ENCODE measurements around the gene PLAAT4. TPM values are rescaled to one million over a fixed set of nuclear protein-coding genes. Genes with fewer than 3 reads are reported as not detected.
"Not testable (repeated sequence)": the region's sequence is repeated elsewhere in the genome, so short reads cannot be mapped to it uniquely, and the experiment has no call there.

PLAAT4 gene
- total RNA-seq, 1 experiment from 2014 or later, result 0.11 TPM

DNA sequence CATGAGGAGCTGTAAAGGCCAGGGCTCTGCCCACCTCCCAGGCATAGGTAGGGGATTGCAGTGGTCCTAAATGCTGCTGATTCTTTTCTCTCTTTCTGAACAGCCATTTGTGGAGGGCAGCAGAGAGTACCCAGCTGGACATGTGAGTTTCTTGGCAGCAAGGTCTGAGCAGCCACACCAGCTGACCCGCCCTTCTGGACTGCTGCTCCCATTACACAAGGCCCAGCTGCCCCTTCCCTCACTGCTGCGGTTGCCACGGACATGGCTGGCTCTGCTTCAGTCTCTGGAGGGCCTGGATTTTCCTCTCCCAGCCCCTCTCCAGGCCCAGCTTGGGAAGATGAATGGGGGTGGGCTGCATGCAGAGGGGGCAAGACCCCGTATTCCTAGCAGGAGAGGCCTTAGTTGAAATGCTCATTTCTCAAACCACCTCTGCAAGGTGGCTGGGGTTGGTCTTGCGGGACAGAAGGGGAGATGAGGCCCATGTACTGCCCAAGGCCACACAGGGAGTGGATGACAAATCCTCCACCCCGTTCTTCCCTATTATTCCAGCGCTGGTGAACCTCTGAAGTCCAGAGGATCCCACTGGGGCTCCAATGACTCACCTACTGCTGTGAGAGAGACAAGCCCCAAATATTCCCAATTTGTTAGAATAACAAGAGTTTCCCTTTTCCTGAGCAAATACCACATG lies 26.1 kb upstream of the PLAAT4 start:
- no peak for DNase-seq (ENCODE audit: low read depth)

DNA sequence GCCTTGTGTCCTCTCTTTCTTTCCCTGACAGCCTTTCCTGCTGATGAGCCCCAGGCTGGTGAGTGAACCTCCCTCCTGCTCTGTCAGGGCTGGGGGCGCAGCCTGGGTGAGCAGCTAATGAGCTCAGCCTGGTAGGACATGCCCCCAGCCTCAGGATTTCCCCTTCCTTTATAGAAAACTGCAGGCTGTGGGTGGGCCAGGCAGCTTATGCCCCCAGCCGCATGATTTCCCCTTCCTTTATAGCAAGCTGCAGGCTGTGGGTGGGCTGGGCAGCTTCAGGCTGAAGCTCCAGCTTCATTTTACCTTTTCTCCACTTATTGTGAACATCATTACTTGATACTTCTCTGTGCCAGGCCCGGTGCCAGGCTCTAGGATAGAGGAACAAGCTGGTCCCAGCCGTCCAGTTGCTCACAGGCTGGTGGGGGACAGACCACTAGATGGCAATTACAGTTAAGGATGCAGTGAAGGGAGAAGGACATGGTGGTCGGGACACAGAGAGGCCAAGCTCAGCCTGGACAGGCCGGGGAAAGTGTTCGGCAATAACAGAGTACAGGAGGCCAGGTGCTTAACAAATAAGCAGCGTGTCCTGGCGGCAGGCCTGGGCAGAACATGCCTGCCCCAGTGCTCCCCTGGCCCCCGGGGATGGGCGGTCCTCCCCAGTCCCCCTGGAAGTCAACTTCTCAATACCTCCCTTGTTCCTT lies 25.4 kb upstream of the PLAAT4 start:
- DNase-seq (ENCODE audit: low read depth), result no peak

DNA sequence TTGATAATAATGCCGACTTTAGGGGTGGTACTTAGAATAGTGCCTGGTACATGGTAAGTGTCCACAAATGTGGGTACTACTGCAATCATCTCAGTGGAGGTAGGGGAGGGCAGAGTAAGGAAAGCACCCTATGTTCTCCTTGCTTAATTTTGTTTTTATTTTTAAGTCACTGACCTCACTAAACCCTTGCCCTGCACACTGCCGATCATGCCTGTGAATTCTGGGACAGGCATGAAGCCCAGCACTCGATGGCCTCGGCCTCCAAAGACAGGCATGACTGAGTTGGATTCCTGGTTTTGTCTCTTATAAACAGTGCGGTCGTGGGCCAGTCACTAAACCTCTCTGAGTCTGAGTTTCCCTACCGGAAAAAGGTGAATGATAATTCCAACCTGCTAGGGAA lies 23.8 kb upstream of the PLAAT4 start:
- DNase-seq (ENCODE audit: low read depth), result no peak

DNA sequence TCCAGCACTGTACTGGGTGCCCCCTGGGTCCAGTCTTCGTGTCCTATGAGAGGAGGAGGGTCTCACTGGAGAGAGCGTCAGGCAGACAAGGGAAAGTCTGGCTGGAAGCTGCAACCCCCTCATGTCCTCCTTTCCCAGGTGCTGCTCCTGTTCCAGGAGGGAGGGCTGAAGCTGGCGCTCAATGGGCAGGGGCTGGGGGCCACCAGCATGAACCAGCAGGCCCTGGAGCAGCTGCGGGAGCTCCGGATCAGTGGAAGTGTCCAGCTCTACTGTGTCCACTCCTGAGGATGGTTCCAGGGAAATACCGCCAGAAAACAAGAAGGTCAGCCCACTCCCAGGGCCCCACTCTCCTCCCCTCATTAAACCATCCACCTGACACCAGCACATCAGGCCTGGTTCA lies 20.5 kb upstream of the PLAAT4 start:
- no peak for DNase-seq (ENCODE audit: low read depth)

DNA sequence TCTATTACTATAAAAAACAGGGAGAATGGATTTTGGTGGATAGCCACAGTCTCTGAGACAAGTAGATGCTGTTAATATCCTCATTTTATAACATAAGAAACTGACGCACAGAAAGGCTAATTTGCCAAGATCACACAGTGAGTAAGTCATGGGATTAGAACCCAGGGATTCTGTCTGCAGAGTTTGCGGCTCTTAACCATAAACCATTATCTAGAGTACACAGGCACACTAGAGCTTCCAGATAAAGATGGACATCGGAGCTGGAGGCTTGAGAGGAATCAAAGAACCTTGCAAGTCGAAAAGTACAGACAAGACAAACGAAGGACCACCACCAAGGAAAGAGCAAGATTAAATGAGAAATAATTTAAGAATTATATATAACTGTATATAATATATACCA lies 19.5 kb upstream of the PLAAT4 start:
- DNase-seq (ENCODE audit: low read depth), result no peak

DNA sequence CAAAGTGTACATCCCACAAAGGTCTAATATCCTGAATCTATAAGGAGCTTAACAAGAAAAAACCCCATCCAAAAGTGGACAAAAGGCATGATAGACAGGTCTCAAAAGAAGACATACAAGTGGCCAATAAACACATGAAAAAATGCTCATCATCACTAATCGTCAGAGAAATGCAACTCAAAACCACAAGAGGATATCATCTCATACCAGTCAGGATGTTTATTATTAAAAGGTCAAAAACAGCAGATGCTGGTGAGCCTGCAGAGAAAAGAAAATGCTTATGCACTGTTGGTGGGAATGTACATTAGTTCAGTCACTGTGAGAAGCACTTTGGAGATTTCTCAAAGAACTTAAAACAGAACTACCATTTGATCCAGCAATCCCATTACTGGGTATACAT lies 18.1 kb upstream of the PLAAT4 start:
- no peak for DNase-seq (ENCODE audit: low read depth)

DNA sequence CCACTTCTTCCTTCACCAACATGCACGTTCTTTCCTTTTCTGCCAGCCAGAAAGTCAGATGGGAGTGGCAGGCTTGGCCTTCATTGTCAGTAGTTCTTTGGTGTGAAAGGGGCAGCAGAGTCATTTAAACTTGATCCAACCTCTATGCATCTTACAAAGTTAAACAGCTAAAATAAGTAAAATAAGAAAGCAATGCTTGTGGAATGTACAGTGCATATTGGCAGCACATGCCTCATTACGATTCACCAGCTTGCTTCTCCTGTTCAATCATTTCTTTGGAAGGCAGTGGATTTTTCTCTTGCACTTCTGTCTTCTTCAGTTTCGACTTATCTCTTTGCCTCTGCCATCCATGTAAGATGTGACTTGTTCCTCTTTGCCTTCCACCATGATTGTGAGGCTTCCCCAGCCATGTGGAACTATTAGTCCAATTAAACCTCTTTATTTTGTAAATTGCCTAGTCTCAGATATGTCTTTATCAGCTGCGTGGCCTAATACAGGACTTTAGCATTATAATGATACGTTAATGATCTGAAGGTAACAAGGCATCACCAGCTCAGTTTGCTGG lies 15.9 kb upstream of the PLAAT4 start:
- no peak for DNase-seq (ENCODE audit: low read depth)

DNA sequence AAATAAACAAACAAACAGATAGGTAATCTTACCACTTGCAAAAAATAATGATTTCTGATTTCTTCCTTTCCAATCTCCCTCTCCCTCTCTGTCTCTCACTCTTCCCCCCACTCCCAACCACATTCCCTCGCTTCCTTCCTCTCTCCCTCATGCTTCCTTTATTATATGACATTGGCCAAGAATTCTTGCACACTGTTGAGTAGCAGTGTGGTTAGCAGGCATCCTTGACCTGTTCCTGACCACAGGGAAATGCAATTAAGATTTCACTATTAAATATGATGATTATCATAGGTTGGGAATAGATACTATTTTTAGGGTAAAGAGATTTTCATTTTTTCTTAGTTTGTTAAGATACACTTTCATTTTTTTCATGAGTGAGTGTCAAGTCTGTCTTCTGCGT lies 14.7 kb upstream of the PLAAT4 start:
- no peak for DNase-seq (ENCODE audit: low read depth)

DNA sequence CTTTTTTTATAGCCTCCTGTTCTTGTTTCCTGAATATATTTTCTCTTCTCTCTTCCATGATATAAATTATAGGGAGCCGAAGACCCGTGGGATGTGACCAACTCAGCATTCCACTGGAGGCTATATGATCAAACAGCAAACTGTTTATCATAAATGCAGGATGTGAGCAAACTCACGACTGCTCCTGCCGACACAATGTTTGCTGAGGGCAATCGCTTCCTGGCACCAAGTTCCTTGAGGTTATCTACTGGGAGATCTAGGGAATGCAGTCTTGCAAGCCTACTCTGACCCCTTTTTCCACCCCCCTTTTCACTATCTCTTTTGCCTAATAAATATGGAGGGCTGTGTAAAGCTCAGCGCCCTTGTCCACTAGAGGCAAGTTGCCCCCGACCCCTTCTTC lies 13.5 kb upstream of the PLAAT4 start:
- DNase-seq (ENCODE audit: low read depth), result no peak

DNA sequence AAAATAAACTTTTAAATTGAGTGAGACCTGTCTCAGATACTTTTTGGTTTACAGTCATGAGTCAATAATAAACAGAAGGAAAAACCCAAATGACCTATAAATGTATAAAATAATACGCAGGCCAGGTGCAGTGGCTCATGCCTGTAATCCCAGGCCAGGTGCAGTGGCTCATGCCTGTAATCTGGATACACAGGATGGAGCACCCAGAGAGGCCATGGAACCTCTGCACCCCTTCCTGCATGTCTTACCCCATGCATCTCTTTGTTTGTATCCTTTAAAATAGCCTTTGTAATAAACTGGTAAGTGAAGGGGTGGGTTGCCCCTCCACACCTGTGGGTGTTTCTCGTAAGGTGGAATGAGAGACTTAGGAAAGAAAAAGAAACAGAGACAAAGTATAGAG lies 8.9 kb upstream of the PLAAT4 start:
- DNase-seq (ENCODE audit: low read depth), result no peak

DNA sequence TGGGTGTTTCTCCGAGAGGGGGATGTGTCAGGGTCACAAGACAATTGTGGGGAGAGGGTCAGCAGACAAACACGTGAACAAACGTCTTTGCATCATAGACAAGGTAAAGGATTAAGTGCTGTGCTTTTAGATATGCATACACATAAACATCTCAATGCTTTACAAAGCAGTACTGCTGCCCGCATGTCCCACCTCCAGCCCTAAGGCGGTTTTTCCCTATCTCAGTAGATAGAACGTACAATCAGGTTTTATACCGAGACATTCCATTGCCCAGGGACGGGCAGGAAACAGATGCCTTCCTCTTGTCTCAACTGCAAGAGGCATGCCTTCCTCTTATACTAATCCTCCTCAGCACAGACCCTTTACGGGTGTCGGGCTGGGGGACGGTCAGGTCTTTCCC lies 8.5 kb upstream of the PLAAT4 start:
- DNase-seq (ENCODE audit: low read depth), result not testable (repeated sequence)

DNA sequence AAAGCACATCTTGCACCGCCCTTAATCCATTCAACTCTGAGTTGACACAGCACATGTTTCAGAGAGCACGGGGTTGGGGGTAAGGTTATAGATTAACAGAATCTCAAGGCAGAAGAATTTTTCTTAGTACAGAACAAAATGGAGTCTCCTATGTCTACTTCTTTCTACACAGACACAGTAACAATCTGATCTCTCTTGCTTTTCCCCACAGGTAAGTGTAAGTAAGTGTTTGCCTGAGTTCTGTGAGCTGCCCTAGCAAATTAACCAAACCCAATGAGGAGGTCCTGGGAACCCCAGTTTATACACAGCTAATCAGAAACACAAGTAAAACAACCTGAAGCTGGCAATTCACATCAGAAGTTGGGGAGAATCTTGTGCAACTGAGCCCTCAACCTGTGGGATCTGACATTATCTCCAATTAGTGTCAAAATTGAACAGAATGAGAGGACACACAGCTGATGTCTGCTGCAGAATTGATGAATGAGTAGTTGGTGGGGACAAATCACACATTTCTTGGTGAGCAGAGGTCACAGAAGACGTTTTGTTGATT lies 7.8 kb upstream of the PLAAT4 start:
- not testable (repeated sequence) for DNase-seq (ENCODE audit: low read depth)

DNA sequence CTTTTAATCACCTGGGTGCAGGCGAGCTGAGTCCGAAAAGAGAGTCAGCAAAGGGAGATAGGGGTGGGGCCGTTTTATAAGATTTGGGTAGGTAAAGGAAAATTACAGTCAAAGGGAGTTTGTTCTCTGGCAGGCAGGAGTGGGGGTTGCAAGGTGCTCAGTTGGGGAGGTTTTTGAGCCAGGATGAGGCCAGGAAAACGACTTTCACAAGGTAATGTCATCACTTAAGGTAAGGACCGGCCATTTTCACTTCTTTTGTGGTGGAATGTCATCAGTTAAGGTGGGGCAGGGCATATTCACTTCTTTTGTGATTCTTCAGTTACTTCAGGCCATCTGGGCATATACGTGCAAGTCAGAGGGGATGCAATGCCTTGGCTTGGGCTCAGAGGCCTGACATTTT lies 7.2 kb upstream of the PLAAT4 start:
- not testable (repeated sequence) for DNase-seq (ENCODE audit: low read depth)

DNA sequence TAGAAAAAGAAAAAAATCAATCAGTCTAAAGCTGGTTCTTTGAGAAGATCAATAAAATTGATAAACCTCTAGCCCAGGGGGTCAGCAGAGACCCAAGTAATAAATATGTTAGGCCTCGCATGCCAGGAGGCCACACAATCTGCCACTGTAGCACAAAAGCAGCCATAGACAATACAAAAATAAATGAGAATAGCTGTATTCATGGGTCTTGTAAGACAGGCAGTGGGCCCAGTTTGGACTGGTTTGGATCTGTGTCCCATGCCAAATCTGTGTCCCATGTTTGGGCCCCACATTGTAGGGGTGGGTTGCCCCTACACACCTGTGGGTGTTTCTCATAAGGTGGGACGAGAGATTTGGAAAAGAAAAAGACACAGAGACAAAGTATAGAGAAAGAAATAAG lies 6.6 kb upstream of the PLAAT4 start:
- no peak for DNase-seq (ENCODE audit: low read depth)

DNA sequence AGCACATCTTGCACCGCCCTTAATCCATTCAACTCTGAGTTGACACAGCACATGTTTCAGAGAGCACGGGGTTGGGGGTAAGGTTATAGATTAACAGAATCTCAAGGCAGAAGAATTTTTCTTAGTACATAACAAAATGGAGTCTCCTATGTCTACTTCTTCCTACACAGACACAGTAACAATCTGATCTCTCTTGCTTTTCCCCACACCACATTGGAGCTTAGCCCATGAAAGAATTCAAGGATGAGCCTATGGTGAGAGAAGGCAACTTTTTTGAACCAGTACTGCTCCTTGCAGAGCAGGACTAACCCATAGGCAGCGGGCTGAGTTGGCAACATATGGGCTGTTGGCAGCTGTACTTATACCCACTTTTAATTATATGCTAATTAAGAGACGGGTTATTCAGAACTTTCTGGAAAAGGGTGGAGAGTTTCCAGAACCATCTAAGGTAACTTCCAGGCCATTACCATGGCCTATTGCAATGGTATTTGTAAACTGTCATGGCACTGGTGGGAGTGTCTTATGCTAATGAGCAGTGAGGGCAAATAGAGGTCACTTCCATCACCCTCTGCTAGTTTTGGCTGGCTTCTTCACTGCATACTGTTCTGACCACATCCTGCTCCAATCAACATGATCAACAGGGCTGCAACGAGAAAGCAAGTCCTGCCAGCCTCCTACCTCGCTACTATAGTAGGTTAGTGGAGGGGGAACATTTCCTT lies 5.4 kb upstream of the PLAAT4 start:
- peak; percentile 71 for DNase-seq (ENCODE audit: low read depth)

DNA sequence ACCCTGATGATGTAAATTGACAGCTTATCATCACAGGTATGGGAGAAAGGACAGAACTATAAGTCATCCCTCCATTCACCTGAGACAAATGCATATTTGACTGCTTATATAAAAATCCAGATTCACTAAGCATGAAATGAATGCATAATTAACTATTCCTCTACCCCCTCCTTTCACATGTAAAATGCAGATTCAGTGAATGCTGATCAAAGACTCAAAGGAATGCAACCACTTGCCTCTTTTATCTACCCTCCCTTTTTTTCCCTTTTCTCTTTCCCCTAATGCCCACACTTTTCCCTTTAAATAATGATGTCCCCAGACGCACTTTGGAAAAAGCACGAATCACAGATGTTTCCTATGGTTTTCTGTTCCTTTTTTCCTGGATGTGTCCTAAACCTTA lies 4.5 kb upstream of the PLAAT4 start:
- no peak for DNase-seq (ENCODE audit: low read depth)

DNA sequence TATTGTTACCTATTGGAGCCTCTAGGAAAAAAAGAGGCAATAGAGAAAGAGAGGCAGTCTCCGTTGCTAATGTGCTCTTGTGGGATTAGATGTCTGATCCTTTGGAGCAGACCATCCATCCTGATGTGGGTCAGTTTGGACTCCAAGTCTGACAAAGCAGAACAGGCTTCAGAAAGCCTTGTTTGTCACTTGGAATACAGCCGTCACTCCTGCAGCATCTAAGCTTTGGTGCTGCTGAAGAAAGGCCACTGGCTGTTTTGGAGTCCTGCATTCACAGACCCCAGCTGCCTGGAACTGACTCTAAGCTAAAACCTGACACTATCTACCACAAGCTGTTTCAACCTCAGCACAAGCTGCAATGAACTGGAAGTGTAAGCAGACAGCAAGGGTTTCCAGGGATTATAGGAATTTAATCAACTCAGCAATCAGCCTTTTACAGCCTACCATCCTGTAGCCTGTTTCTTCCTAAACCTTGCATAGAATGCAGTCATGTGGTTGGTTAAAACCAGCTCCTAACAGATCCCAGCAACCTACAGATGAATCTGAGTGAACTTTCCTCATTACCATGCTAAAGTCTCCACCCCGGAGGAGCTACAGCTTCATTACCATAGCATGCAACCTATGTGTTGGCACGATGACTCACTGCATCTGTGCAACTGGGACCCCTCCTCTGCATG lies 3.7 kb upstream of the PLAAT4 start:
- DNase-seq (ENCODE audit: low read depth), result no peak

DNA sequence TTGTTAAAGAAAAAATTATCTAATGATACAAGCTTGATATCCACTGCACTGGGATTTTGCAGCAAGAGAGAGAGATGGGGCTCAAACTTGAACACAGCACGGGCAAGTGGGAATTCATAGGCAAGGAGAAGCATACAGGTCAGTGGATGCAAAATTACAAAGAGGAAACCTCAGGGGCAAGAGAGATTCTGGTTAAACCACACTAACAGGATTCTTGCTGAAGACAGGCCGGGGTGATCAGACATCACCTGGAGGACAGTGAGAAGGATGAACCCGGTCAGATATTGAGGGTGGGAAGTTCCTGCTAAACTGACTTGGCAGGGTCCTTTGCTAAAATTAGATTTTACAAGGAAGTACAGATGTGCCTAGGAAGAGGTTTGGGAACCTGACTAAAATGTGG lies 2.5 kb upstream of the PLAAT4 start:
- no peak for DNase-seq (ENCODE audit: low read depth)

DNA sequence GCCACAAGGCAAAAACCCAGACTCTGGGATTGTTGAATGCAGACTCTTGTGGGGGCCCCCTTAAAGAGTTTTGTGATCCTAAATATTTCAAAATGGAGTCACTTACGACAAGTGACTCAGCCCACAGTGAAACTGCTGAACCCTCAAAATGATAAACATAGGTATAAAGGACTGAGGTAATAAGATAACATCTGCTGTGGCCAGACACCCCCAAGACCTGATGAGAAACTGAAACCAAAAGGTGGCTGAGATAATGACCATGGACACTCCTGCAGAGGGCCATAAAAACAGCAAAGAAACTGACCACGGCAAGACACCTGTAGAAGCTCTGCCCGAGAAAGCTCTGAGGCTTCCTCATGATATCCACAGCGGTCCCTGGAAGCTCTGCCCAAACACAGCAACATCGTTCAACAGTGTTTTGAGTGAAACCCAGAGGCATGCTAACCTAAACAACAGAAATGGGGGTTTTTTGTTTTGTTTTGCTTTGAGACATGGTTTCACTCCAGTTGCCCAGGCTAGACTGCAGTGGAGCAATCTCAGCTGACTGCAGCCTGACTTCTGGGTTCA lies 1.6 kb upstream of the PLAAT4 start:
- DNase-seq (ENCODE audit: low read depth), result no peak

DNA sequence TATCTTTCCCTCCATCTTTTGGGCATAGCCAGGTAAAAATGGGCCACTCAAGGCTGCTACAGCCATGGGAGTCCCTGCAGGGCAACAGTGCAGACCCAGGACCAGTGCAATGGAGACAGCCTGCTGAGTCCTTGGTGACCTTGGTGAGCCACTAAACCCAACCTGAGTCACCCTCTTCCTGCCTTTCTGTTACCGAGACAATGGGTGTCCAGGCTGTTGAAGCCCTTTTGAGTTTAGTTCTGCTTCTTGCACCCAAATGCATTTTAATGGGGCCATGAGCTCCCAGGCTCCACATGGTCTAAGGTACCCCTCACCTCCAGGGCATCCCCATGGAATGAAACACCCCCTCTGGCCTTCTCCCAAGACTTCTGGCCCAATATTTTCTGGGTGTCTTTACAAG lies 874 bp upstream of the PLAAT4 start:
- peak; percentile 48 for DNase-seq (ENCODE audit: low read depth)
